VCaP (cell line): ENCODE measurements around the gene PFDN6.

ENCODE experiments used
- H3K27ac ChIP-seq: fragments of 450-650 bp; 2 replicates; pipeline ENCODE4 v1.5.1; 2017
- TF ChIP-seq, protein P1 (sequence below): fragments of 450-650 bp; conservative IDR thresholded peaks from 2 replicates; pipeline ENCODE4 v1.5.1; 2017; ENCODE audit warnings: mild to moderate bottlenecking, moderate library complexity

Gene PFDN6

DNA sequence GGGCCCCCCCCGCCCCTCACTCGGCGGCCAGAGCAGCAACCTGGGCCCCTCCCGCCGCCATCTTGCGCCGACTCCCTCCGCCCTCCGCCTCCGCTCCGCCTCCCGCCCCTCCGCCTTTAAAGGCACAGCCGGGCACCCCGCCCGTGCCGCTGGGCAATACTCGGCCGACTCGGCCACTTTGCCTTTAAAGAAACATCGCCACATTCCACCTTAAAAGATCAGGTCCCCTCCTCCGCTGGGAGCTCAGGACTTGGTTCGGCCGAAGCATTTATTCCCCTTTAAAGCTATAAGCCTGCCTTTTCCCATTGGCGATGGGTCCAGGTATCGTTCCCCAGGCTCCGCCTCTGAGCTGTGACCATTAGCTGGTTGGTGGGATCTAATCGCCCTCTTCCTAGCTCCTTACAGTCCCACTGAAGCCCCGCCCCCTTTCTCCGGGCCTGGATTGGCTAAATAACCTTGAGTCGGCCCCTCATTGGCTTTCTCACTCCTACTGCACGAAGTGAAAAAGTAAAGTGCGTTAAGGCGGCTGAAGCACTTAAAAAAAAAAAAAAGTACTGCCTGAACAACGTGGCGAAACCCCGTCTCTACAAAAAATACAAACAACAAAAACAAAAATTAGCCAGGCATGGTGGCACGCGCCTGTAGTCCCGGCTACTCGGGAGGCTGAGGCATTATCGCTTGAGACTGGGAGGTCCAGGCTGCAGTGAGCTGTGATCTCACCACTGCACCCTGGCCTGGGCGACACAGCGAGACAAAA lies 28.4 kb downstream of the PFDN6 start, which contains the start of gene ZBTB22:
Gene ZBTB22 (minus strand): TSS at position 76 of the 757 bp plus-strand sequence. CDS start 828 bp downstream, outside the sequence.
- H3K27ac ChIP-seq = peak within 1 kb of the TSS; percentile 100
- TF ChIP-seq, protein P1, sequence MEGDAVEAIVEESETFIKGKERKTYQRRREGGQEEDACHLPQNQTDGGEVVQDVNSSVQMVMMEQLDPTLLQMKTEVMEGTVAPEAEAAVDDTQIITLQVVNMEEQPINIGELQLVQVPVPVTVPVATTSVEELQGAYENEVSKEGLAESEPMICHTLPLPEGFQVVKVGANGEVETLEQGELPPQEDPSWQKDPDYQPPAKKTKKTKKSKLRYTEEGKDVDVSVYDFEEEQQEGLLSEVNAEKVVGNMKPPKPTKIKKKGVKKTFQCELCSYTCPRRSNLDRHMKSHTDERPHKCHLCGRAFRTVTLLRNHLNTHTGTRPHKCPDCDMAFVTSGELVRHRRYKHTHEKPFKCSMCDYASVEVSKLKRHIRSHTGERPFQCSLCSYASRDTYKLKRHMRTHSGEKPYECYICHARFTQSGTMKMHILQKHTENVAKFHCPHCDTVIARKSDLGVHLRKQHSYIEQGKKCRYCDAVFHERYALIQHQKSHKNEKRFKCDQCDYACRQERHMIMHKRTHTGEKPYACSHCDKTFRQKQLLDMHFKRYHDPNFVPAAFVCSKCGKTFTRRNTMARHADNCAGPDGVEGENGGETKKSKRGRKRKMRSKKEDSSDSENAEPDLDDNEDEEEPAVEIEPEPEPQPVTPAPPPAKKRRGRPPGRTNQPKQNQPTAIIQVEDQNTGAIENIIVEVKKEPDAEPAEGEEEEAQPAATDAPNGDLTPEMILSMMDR = no peak

DNA sequence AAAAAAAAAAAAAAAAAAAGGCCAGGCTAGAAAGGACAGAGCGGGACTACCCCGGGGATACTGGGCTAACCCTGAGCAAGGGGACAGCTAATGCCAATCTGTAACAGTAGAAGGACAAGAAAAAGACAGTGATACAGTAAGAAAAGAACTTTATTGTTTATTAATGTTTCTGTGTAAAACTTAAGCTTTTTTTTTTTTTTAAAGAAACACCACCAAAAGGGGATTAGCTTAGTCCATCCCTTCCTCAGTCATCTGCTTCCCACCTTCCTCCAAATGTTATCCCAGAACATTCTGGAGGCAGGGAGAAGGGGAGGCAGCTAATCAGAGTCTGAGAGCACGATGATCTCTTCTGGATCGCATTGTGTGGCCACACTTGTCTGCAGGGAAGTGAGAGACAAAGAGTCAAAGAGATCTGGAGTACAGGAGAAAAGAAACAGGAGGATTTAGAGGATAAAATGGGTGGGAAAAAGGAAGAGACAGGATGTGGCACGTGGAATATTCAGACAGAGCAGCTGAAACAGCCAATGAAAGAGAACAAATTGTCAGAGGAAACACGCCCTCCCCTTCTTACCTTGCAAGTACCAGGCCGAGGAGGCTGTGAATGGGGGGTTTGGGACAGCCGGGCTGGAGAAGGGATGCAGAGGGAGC lies 29.1 kb downstream of the PFDN6 start:
- H3K27ac ChIP-seq = peak overlapping the region; percentile 100
- TF ChIP-seq, protein P1 = no peak

GRCh38 chr6:33319939-33320314 lies 30.5 kb downstream of the PFDN6 start:
- H3K27ac ChIP-seq = peak overlapping the region; percentile 100
- TF ChIP-seq, protein P1 = no peak

- TF ChIP-seq, protein P1 = no peak
- H3K27ac ChIP-seq = peak overlapping the region; percentile 100
Observed at GRCh38 chr6:33320315-33321181, 31.1 kb downstream of the PFDN6 start.

GRCh38 chr6:33321227-33321626 lies 31.8 kb downstream of the PFDN6 start:
- TF ChIP-seq, protein P1 = no peak
- H3K27ac ChIP-seq = peak overlapping the region; percentile 100

DNA sequence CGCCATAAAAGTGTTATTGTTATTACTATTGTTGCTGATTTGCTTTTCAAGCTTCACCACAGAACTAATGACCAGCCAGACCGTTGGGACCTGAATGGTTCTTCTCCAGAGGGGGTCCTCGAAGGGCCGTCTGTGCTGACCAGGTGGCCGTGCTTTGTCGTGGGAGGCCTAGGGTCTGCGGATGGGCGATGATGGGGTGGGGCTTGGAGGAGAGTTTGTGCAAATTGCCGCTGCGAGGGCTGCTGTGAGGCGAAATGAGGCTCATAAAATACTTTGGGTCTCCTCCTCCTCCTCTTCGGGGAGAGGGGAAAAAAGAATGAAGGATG lies 34.2 kb downstream of the PFDN6 start:
- TF ChIP-seq, protein P1 = peak; percentile 16; the same call in 1 of the 2 replicates
- H3K27ac ChIP-seq = peak overlapping the region; percentile 100

DNA sequence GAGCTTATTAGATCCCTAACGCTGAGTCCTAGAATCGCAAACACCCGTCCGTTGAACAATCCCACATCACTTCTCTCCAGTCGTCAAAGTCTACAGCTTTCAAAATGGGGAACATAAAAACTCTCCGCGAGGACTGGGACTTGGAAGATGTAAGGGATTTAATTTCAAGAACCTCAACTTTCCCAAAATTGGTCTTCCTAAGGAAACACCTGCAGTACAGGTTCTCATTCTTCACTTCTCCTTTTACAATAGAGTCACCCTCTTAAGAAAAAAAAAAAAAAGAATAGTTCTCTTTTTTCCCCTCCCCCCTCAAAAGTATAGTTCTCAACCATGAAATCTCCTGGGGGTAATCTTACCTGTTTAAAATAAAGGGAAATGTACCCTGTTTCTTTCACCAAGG lies 34.7 kb downstream of the PFDN6 start:
- peak overlapping the region; percentile 100 for H3K27ac ChIP-seq

More for the DNA sequence above, 34.7 kb downstream of the PFDN6 start:
- TF ChIP-seq, protein P1 = no peak
